Measurements from ENCODE around the gene NCOA7. TPM values are rescaled to one million over a fixed set of nuclear protein-coding genes. Genes with fewer than 3 reads are reported as not detected.

The NCOA7 gene
- total and polyA plus RNA-seq, 9 of the 15 experiments (the other 6 are each of a cell fraction or from before 2014, with no cell fraction given): 5.8 to 14.6 (median 9.3) TPM

GRCh38 chr6:125789576-125790357 lies 993 bp upstream of the NCOA7 start (continued):
- TF ChIP-seq THRB (CRISPR knock-in tag; conservative IDR thresholded peaks at IDR 0.05): peak; percentile 39; the same call in 1 of the 2 replicates
- 0 out of 2 replicates have a peak, but pooled peaks have one; percentile 62 for TF ChIP-seq TRIM28 (IDR thresholded peaks at IDR 0.05)
- 0 out of 2 replicates have a peak, but pooled peaks have one; percentile 80 for TF ChIP-seq SMARCE1 (IDR thresholded peaks at IDR 0.05)
- 0 out of 2 replicates have a peak, but pooled peaks have one; percentile 51 for TF ChIP-seq ZNF79 (CRISPR knock-in tag; IDR thresholded peaks at IDR 0.05; ENCODE audit: low read depth)
- no peak for TF ChIP-seq SRSF7 (optimal IDR thresholded peaks at IDR 0.05; ENCODE audit: low read depth, low read length)
- TF ChIP-seq ZNF3 (CRISPR knock-in tag; IDR thresholded peaks at IDR 0.05): no peak
- TF ChIP-seq CREM (IDR thresholded peaks at IDR 0.05; ENCODE audit: low read depth): peak; percentile 82
- no peak for TF ChIP-seq ELK1 (CRISPR knock-in tag; IDR thresholded peaks at IDR 0.05)
- no peak for TF ChIP-seq ZNF354B (CRISPR knock-in tag; IDR thresholded peaks at IDR 0.05)
- peak; percentile 75 for TF ChIP-seq STAT5A (IDR thresholded peaks at IDR 0.05; ENCODE audit: borderline replicate concordance, low read length)
- TF ChIP-seq NCOA1 (IDR thresholded peaks at IDR 0.05; ENCODE audit: low read depth): no peak
- no peak for TF ChIP-seq NCOA6 (IDR thresholded peaks at IDR 0.05)
- peak; percentile 57; the same call in 1 of the 2 replicates for TF ChIP-seq CEBPB (tag; IDR thresholded peaks at IDR 0.05)
- TF ChIP-seq FOXJ3 (CRISPR knock-in tag; IDR thresholded peaks at IDR 0.05): no peak
- no peak for TF ChIP-seq FUS (optimal IDR thresholded peaks at IDR 0.05; ENCODE audit: low read depth, low read length)
- TF ChIP-seq HDGF (IDR thresholded peaks at IDR 0.05): no peak
- no peak for TF ChIP-seq ZNF324 (CRISPR knock-in tag; IDR thresholded peaks at IDR 0.05)
- no peak for TF ChIP-seq NFYB (IDR thresholded peaks at IDR 0.05; ENCODE audit: extremely low read depth, insufficient read length)
- peak; percentile 82 for TF ChIP-seq C11orf30 (IDR thresholded peaks at IDR 0.05; ENCODE audit: low read depth)
- peak; percentile 87 to 88 for TF ChIP-seq FOXK2 (conservative IDR thresholded peaks at IDR 0.05 in 1 of 2, IDR thresholded peaks at IDR 0.05 in 1 of 2; ENCODE audit: low read depth in 2 of 2)
- TF ChIP-seq ZNF431 (CRISPR knock-in tag; IDR thresholded peaks at IDR 0.05): no peak; the same call in 1 of the 2 replicates
- no peak for TF ChIP-seq ZNF217 (CRISPR knock-in tag; IDR thresholded peaks at IDR 0.05)
- peak; percentile 59; the same call in 1 of the 2 replicates for TF ChIP-seq NFE2 (IDR thresholded peaks at IDR 0.05; ENCODE audit: low read depth)
- no peak for TF ChIP-seq ESRRA (IDR thresholded peaks at IDR 0.05; ENCODE audit: borderline replicate concordance, low read depth)
- no peak for TF ChIP-seq ASH1L (IDR thresholded peaks at IDR 0.05; ENCODE audit: borderline replicate concordance, low read depth, partially characterized antibody)
- peak; percentile 72; the same call in 1 of the 2 replicates for TF ChIP-seq ZNF24 (IDR thresholded peaks at IDR 0.05)
- peak in 1 of 2 experiments; percentile 60; a peak in 1 of 4 replicates for TF ChIP-seq TRIM24 (IDR thresholded peaks at IDR 0.05)
- TF ChIP-seq BRF1 (IDR thresholded peaks at IDR 0.05; ENCODE audit: borderline replicate concordance, extremely low read depth, insufficient read length): no peak
- TF ChIP-seq PML (IDR thresholded peaks at IDR 0.05; ENCODE audit: low read length): peak; percentile 57; the same call in 1 of the 2 replicates
- TF ChIP-seq NBN (IDR thresholded peaks at IDR 0.05; ENCODE audit: low read depth): peak; percentile 5
